Measurements from ENCODE around the gene TACC3. TPM values are rescaled to one million over a fixed set of nuclear protein-coding genes. Genes with fewer than 3 reads are reported as not detected.
A peak's percentile ranks its signal among the peaks of the same experiment; 100 is the strongest.

The TACC3 gene
- total RNA-seq, 1 experiment from 2014 or later, result 39.6 TPM

- no peak for DNase-seq (ENCODE audit: low spot score)
These were observed 17.5 kb upstream of the TACC3 start for GRCh38 chr4:1703867-1704266.

GRCh38 chr4:1705732-1706131 is 15.6 kb upstream of the TACC3 start:
- DNase-seq (ENCODE audit: low spot score), result no peak

GRCh38 chr4:1706358-1706757 is 15.0 kb upstream of the TACC3 start:
- DNase-seq (ENCODE audit: low spot score), result no peak

GRCh38 chr4:1708581-1708980 is 12.7 kb upstream of the TACC3 start:
- no peak for DNase-seq (ENCODE audit: low spot score)

- no peak for DNase-seq (ENCODE audit: low spot score)
These were observed 10.2 kb upstream of the TACC3 start for GRCh38 chr4:1711055-1711570.

GRCh38 chr4:1711571-1712215 is 9.6 kb upstream of the TACC3 start:
- DNase-seq (ENCODE audit: low spot score), result no peak

GRCh38 chr4:1712216-1713002 is 8.9 kb upstream of the TACC3 start, which contains the start of gene SLBP:
Gene SLBP (minus strand): TSS chr4:1712319. CDS start chr4:1712188, 131 bp downstream.
- peak; percentile 84 for DNase-seq (ENCODE audit: low spot score)

- DNase-seq (ENCODE audit: low spot score), result no peak
These were observed 8.1 kb upstream of the TACC3 start for GRCh38 chr4:1713003-1713851.

- DNase-seq (ENCODE audit: low spot score), result no peak
These were observed 6.9 kb upstream of the TACC3 start for GRCh38 chr4:1714303-1715001.

GRCh38 chr4:1715002-1715758 is 6.1 kb upstream of the TACC3 start:
- DNase-seq (ENCODE audit: low spot score), result no peak

- no peak for DNase-seq (ENCODE audit: low spot score)
These were observed 5.0 kb upstream of the TACC3 start for GRCh38 chr4:1716065-1716945.

- DNase-seq (ENCODE audit: low spot score), result no peak
These were observed 3.9 kb upstream of the TACC3 start for GRCh38 chr4:1717129-1718094.

GRCh38 chr4:1718095-1718850 is 3.0 kb upstream of the TACC3 start:
- DNase-seq (ENCODE audit: low spot score), result no peak

- no peak for DNase-seq (ENCODE audit: low spot score)
These were observed 948 bp upstream of the TACC3 start for GRCh38 chr4:1720163-1720983.

- no peak for DNase-seq (ENCODE audit: low spot score)
These were observed 587 bp downstream of the TACC3 start for GRCh38 chr4:1721666-1722550.
